ENCODE measurements around the gene MRPL20. TPM values are rescaled to one million over a fixed set of nuclear protein-coding genes. Genes with fewer than 3 reads are reported as not detected.

Gene MRPL20
- total and polyA plus RNA-seq, 9 of the 15 experiments (the other 6 are each of a cell fraction or from before 2014, with no cell fraction given), result 180 to 671 (median 229) TPM

- POLR2A ChIA-PET, result interaction anchor here (0.7 to 1.1 kb wide), 2 partner anchors 17 to 142 kb away, joined by 3 read pairs; no protein-coding TSS in a partner anchor
- Histone ChIP-seq H3K4me3 (no peak overlapping the region), H4K20me1 (replicated peaks; ENCODE audit: control insufficient read depth, insufficient read depth, low read length) (peaks cover 3% of the 10 kb centered on the region; the same call in 1 of the 2 replicates), H3K9me3 (replicated peaks; ENCODE audit: control insufficient read depth, insufficient read depth, low read depth, low read length) (no peaks in the 10 kb centered on the region), H3K4me1 (replicated peaks in 1 of 2; ENCODE audit: control insufficient read depth in 2 of 2, insufficient read depth in 2 of 2, low read length in 2 of 2) (peaks cover 24 to 81% of the 10 kb centered on the region in 2 experiments), H3K27ac (ENCODE audit: extremely low read depth, low read depth, low read length) (no peak overlapping the region), H3K4me2 (ENCODE audit: insufficient read depth, low read length) (no peak overlapping the region), H3K36me3 (ENCODE audit: control insufficient read depth, insufficient read depth, low read length) (no peaks in the 10 kb centered on the region), H3K9ac (ENCODE audit: insufficient read depth in 1 of 2, low read depth in 2 of 2, low read length in 2 of 2) (no peak overlapping the region), H3K9me1 (ENCODE audit: control insufficient read depth, insufficient read depth, low read length) (no peaks in the 10 kb centered on the region), H3K79me2 (ENCODE audit: control insufficient read depth, insufficient read depth, low read length) (peaks cover 11% of the 10 kb centered on the region; the same call in 2 of the 3 replicates), H3K27me3 (ENCODE audit: control insufficient read depth in 2 of 2, insufficient read depth in 2 of 2, low read length in 2 of 2) (no peaks in the 10 kb centered on the region), H2AFZ (ENCODE audit: low read depth, low read length) (no peak overlapping the region)
- in situ Hi-C loops (cut with MboI) (no loop called here), intact Hi-C loops (cut with micrococcal nuclease) (no loop called here)
- CTCF ChIA-PET (ENCODE audit: low intra/inter-chr PET ratio), result no interaction called here
- no TSS peak for BruUV-seq (replicated peaks)
- no peak for FAIRE-seq
- DNase-seq (ENCODE audit: extremely low read depth in 1 of 4, low spot score in 3 of 4), result no peak
- no peak for ATAC-seq
- WGBS (ENCODE audit: insufficient coverage, low coverage, missing lambda C conversion rate), result 98% methylated on average over 44 of the region's 116 CpGs
- TF ChIP-seq ZNF316 (IDR thresholded peaks at IDR 0.05), result no peak
- no peak for TF ChIP-seq RAD51 (IDR thresholded peaks at IDR 0.05; ENCODE audit: borderline replicate concordance, low read depth)
- TF ChIP-seq ESRRA (IDR thresholded peaks at IDR 0.05; ENCODE audit: borderline replicate concordance, low read depth), result no peak
- peak; percentile 93 for TF ChIP-seq ZBTB33 (CRISPR knock-in tag; IDR thresholded peaks at IDR 0.05)
- TF ChIP-seq AFF1 (IDR thresholded peaks at IDR 0.05; ENCODE audit: low read depth in 1 of 2, partially characterized antibody in 2 of 2), result no peak
- TF ChIP-seq SIX5 (IDR thresholded peaks at IDR 0.05; ENCODE audit: borderline replicate concordance in 1 of 2, insufficient read depth in 1 of 2, low read depth in 1 of 2, low read length in 2 of 2), result no peak
- no peak for TF ChIP-seq HMG20B (CRISPR knock-in tag; IDR thresholded peaks at IDR 0.05)
- no peak for TF ChIP-seq CEBPG (CRISPR knock-in tag; IDR thresholded peaks at IDR 0.05)
- TF ChIP-seq CEBPG (tag; conservative IDR thresholded peaks at IDR 0.05 in 1 of 2, IDR thresholded peaks at IDR 0.05 in 1 of 2), result no peak
- TF ChIP-seq POLR2G (IDR thresholded peaks at IDR 0.05; ENCODE audit: low read depth, low read length), result peak; percentile 66; the same call in 1 of the 2 replicates
- peak; percentile 9; the same call in 1 of the 2 replicates for TF ChIP-seq RBFOX2 (IDR thresholded peaks at IDR 0.05; ENCODE audit: low read depth, low read length)
- no peak for TF ChIP-seq KLF1 (tag; IDR thresholded peaks at IDR 0.05)
- TF ChIP-seq BRD4 (IDR thresholded peaks at IDR 0.05), result no peak
Observed at GRCh38 chr1:1354271-1355247, 52.5 kb downstream of the MRPL20 start.
